Fibroblast of lung (primary cell): ENCODE results near the gene PDE8B. TPM values are rescaled to one million over a fixed set of nuclear protein-coding genes. Genes with fewer than 3 reads are reported as not detected.

ENCODE experiments used
- DNase-seq, 2 donors: peaks; one replicate each; pipeline versions ENCODE4 v3.0.0 to v3.0.0-alpha.2; 2010; ENCODE audit warnings: low read depth in 2 of 2
- H2AFZ ChIP-seq: 2 replicates; pipeline ENCODE4 v1.5.1; 2012; ENCODE audit warnings: low read length, control low read depth, inconsistent platforms
- H3K27ac ChIP-seq: 2 replicates; pipeline ENCODE4 v1.5.1; 2011; ENCODE audit warnings: low read length, control low read depth; ENCODE audit not compliant: insufficient read depth
- H3K27me3 ChIP-seq: 2 replicates; pipeline ENCODE4 v1.5.1; 2011; ENCODE audit warnings: mild to moderate bottlenecking, low read length; ENCODE audit not compliant: control insufficient read depth, insufficient read depth
- H3K36me3 ChIP-seq: 2 replicates; pipeline ENCODE4 v1.5.1; 2011; ENCODE audit warnings: low read length; ENCODE audit not compliant: control insufficient read depth, insufficient read depth
- H3K4me1 ChIP-seq: 2 replicates; pipeline ENCODE4 v1.5.1; 2011; ENCODE audit warnings: low read length; ENCODE audit not compliant: control insufficient read depth, insufficient read depth; ENCODE audit errors: extremely low read depth
- H3K4me2 ChIP-seq: 2 replicates; pipeline ENCODE4 v1.5.1; 2011; ENCODE audit warnings: low read length, control low read depth; ENCODE audit not compliant: insufficient read depth; ENCODE audit errors: extremely low read depth
- H3K4me3 ChIP-seq, 4 experiments: fragments of 200-600 bp in 1 of 4; sonication (generic) in 1 of 4; replicated peaks in 1 of 4; 2 replicates each; pipeline ENCODE4 v1.5.1; 2011 to 2016; ENCODE audit warnings: low read length in 4 of 4, low read depth in 3 of 4, mild to moderate bottlenecking in 3 of 4, control low read depth in 2 of 4, inconsistent platforms in 1 of 4, mixed read lengths in 1 of 4; ENCODE audit not compliant: insufficient read depth in 1 of 4; ENCODE audit errors: control extremely low read depth in 1 of 4
- H3K79me2 ChIP-seq: 2 replicates; pipeline ENCODE4 v1.5.1; 2012; ENCODE audit warnings: mild to moderate bottlenecking, low read length, inconsistent platforms; ENCODE audit not compliant: control insufficient read depth, insufficient read depth
- H3K9ac ChIP-seq: 2 replicates; pipeline ENCODE4 v1.5.1; 2011; ENCODE audit warnings: mild to moderate bottlenecking, low read length, control low read depth; ENCODE audit not compliant: insufficient read depth
- H3K9me3 ChIP-seq: 2 replicates; pipeline ENCODE4 v1.5.1; 2012; ENCODE audit warnings: low read depth, low read length; ENCODE audit not compliant: control insufficient read depth, insufficient read depth
- H4K20me1 ChIP-seq: 2 replicates; pipeline ENCODE4 v1.5.1; 2011; ENCODE audit warnings: low read length; ENCODE audit not compliant: control insufficient read depth, insufficient read depth; ENCODE audit errors: extremely low read depth
- CTCF ChIP-seq, 2 donors: IDR thresholded peaks in 1 of 2; conservative IDR thresholded peaks in 1 of 2; 1 replicate in 1 of 2; 2 replicates in 1 of 2; pipeline ENCODE4 v1.5.1; 2011 to 2012; ENCODE audit warnings: low read length in 2 of 2, control low read depth in 1 of 2, inconsistent platforms in 1 of 2, low read depth in 1 of 2, mild to moderate bottlenecking in 1 of 2
- EZH2 ChIP-seq: IDR thresholded peaks from 2 replicates; pipeline ENCODE4 v1.5.1; 2012; ENCODE audit warnings: low read length, control low read depth, mild to moderate bottlenecking; ENCODE audit errors: missing control alignments
- polyA plus RNA-seq, 2 donors: library from polyadenylated mRNA; depleted of rRNA in 1 of 2; stranded (reverse) in 1 of 2; unstranded in 1 of 2; fragments of >200 nt; gene quantifications; 2 replicates each; pipeline ENCODE4 v1.2.1, GENCODE V29; 2011 to 2012; ENCODE audit warnings: missing spikeins in 1 of 2
- total RNA-seq: library from RNA; depleted of rRNA; stranded (reverse); fragments of >200 nt; gene quantifications from 2 replicates; pipeline ENCODE4 v1.2.1, GENCODE V29; 2014

Gene PDE8B
- total and polyA plus RNA-seq, 2 donors (not counting 1 experiment from before 2014, with no cell fraction given), result 0.17 to 0.18 TPM

DNA sequence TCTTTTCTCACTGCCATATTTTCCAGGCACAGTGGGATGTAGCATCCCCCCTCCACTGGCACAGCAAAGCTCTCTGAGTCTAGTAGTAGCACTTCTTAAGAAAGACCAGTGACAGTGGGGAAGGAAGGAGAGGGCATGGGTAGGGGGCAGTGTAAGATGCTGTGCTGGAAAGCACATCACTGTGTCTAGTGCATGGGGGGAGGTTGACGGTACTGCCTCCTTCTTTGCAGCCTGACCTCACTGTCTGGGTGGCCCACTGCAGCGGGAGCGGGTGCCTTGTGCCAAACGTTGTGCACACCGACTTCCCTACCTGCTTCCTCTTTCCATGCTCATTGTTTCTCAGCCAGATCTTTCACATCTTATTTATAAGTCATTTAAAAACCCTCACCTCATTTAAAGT, 91.8 kb downstream of the PDE8B start:
- H3K79me2 ChIP-seq, result no peaks in the 10 kb centered on the region
- no peak overlapping the region for H3K9ac ChIP-seq
- no peaks in the 10 kb centered on the region for H3K9me3 ChIP-seq
- peak overlapping the region; percentile 65 for H3K4me2 ChIP-seq
- no peak for DNase-seq
- peak overlapping the region; percentile 46 for H3K27ac ChIP-seq
- no peaks in the 10 kb centered on the region for H4K20me1 ChIP-seq
- H2AFZ ChIP-seq, result peak overlapping the region; percentile 43
- no peak overlapping the region for H3K4me3 ChIP-seq
- peaks cover 20% of the 10 kb centered on the region for H3K4me1 ChIP-seq
- no peaks in the 10 kb centered on the region for H3K27me3 ChIP-seq
- no peaks in the 10 kb centered on the region for H3K36me3 ChIP-seq
- TF ChIP-seq CTCF (conservative IDR thresholded peaks at IDR 0.05 in 1 of 2, IDR thresholded peaks at IDR 0.05 in 1 of 2; ENCODE audit: low read depth in 1 of 2, low read length in 2 of 2), result no peak
- TF ChIP-seq EZH2, result no peak

GRCh38 chr5:77302653-77303052, 92.2 kb downstream of the PDE8B start:
- Histone ChIP-seq H4K20me1 (no peaks in the 10 kb centered on the region), H3K27ac (no peak overlapping the region), H3K4me3 (no peak overlapping the region), H3K9ac (no peak overlapping the region), H3K79me2 (no peaks in the 10 kb centered on the region), H3K4me2 (no peak overlapping the region), H3K27me3 (no peaks in the 10 kb centered on the region), H3K36me3 (no peaks in the 10 kb centered on the region), H3K9me3 (no peaks in the 10 kb centered on the region), H3K4me1 (peaks cover 20% of the 10 kb centered on the region), H2AFZ (no peak overlapping the region)
- no peak for TF ChIP-seq CTCF (conservative IDR thresholded peaks at IDR 0.05 in 1 of 2, IDR thresholded peaks at IDR 0.05 in 1 of 2; ENCODE audit: low read depth in 1 of 2, low read length in 2 of 2)
- TF ChIP-seq EZH2, result no peak
- no peak for DNase-seq

GRCh38 chr5:77304388-77304787, 93.9 kb downstream of the PDE8B start:
- Histone ChIP-seq H3K4me2 (no peak overlapping the region), H3K9ac (no peak overlapping the region), H3K4me3 (no peak overlapping the region), H3K79me2 (no peaks in the 10 kb centered on the region), H2AFZ (no peak overlapping the region), H3K27me3 (no peaks in the 10 kb centered on the region), H3K27ac (no peak overlapping the region), H4K20me1 (no peaks in the 10 kb centered on the region), H3K4me1 (peaks cover 20% of the 10 kb centered on the region), H3K36me3 (no peaks in the 10 kb centered on the region), H3K9me3 (no peaks in the 10 kb centered on the region)
- DNase-seq, result no peak
- TF ChIP-seq EZH2 (no peak), CTCF (conservative IDR thresholded peaks at IDR 0.05 in 1 of 2, IDR thresholded peaks at IDR 0.05 in 1 of 2; ENCODE audit: low read depth in 1 of 2, low read length in 2 of 2) (no peak)
